Esophagus muscularis mucosa (tissue), 3 donors: ENCODE measurements around the gene COL25A1.

Experiments
- CTCF ChIP-seq, 3 experiments: fragments of 200-600 bp in 2 of 3; fragments of 450-650 bp in 1 of 3; sonication (generic) in 2 of 3; IDR thresholded peaks; one replicate each; pipeline ENCODE4 v1.5.1; 2017 to 2019; ENCODE audit warnings: antibody characterized with exemption in 3 of 3, mild to moderate bottlenecking in 2 of 3, moderate library complexity in 1 of 3
- EP300 ChIP-seq: sonication (generic); formaldehyde crosslinking; IDR thresholded peaks from one replicate; pipeline ENCODE4 v1.6.1; 2017; ENCODE audit warnings: antibody characterized with exemption

- TF ChIP-seq EP300 (no peak), CTCF (IDR thresholded peaks at IDR 0.05) (no peak)
Observed at GRCh38 chr4:108991551-108992328, 310.7 kb downstream of the COL25A1 start.
